Hepatocyte (in vitro differentiated cells): ENCODE data around the gene ST14.

Experiments used
- EZH2 ChIP-seq: fragments of 200-600 bp; sonication (generic); IDR thresholded peaks from 2 replicates; pipeline ENCODE4 v1.6.1; 2016; ENCODE audit warnings: antibody characterized with exemption, mild to moderate bottlenecking, borderline replicate concordance
- TF ChIP-seq, protein P1 (sequence below): fragments of 200-600 bp; sonication (generic); IDR thresholded peaks from 2 replicates; pipeline ENCODE4 v1.5.1; 2016; ENCODE audit warnings: antibody characterized with exemption, mild to moderate bottlenecking; ENCODE audit not compliant: poor library complexity

DNA sequence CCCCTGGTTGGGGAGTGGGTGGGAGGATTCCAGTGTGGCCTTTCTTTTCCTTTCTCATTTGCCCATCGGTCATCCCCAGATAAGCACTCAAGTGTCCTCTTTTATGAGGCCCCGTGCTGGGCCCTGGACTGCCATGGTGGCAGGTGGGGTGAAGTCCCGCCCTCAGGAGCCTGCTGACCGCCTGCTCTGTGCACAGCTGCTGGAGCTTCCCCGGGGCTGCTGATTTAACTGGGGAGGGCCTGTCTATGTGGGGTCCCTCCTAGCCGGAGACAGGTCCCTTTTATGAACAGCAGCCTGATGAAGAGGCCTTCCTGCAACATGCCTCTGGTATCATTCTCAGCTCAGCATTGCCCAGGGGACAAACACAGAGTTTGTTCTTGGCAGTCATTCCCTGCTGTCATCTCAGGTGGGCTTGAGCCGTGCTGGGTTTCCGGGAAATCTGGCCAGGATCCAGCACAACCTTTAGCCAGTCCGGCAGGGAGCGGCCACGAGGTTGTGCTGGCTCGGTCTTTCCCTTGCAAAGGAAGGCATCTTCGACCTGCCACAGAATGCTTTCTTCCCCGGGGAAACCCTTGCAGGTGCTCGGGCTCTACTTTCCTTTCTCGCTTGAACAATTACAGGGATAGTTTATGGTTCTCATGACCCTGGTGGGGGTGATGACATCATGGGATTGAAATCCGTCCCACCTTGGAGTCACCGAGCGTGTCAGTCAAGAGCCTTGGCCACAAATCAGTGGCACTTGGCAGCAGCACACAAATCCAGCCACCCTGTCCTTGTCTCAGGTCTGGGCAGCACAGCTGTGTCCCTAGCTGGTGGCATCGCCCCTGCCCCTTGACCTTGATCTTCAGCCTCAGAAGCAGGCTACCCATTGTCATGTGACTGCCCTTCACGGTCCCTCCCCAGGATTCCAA lies 20.1 kb downstream of the ST14 start:
- TF ChIP-seq, protein P1, sequence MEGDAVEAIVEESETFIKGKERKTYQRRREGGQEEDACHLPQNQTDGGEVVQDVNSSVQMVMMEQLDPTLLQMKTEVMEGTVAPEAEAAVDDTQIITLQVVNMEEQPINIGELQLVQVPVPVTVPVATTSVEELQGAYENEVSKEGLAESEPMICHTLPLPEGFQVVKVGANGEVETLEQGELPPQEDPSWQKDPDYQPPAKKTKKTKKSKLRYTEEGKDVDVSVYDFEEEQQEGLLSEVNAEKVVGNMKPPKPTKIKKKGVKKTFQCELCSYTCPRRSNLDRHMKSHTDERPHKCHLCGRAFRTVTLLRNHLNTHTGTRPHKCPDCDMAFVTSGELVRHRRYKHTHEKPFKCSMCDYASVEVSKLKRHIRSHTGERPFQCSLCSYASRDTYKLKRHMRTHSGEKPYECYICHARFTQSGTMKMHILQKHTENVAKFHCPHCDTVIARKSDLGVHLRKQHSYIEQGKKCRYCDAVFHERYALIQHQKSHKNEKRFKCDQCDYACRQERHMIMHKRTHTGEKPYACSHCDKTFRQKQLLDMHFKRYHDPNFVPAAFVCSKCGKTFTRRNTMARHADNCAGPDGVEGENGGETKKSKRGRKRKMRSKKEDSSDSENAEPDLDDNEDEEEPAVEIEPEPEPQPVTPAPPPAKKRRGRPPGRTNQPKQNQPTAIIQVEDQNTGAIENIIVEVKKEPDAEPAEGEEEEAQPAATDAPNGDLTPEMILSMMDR, result no peak
- no peak for TF ChIP-seq EZH2
